HCEC 1CT (cell line): ENCODE results near the gene DAPP1.
"Not testable (repeated sequence)": the region's sequence is repeated elsewhere in the genome, so short reads cannot be mapped to it uniquely, and the experiment has no call there.

Experiments used
- DNase-seq: peaks from one replicate; pipeline ENCODE4 v3.0.0-alpha.2; 2017

DAPP1 gene

GRCh38 chr4:99816545-99817308, at the start of gene DAPP1:
DAPP1 (plus strand) TSS chr4:99816827; CDS start chr4:99816914, 87 bp downstream.
- no peak for DNase-seq

- not testable (repeated sequence) for DNase-seq
Measured at GRCh38 chr4:99770842-99771241, 45.8 kb upstream of the DAPP1 start.

GRCh38 chr4:99783940-99784339, 32.7 kb upstream of the DAPP1 start:
- peak; percentile 7 for DNase-seq

GRCh38 chr4:99784842-99785241, 31.8 kb upstream of the DAPP1 start:
- DNase-seq: no peak

- no peak for DNase-seq
Measured at GRCh38 chr4:99790796-99791617, 25.6 kb upstream of the DAPP1 start.

GRCh38 chr4:99800332-99801004, 16.2 kb upstream of the DAPP1 start:
- DNase-seq: no peak

GRCh38 chr4:99801005-99801699, 15.5 kb upstream of the DAPP1 start:
- DNase-seq: no peak

- no peak for DNase-seq
Measured at GRCh38 chr4:99803566-99804101, 13.0 kb upstream of the DAPP1 start.

GRCh38 chr4:99806545-99806944, 10.1 kb upstream of the DAPP1 start:
- no peak for DNase-seq

- DNase-seq: no peak
Measured at GRCh38 chr4:99807666-99808065, 9.0 kb upstream of the DAPP1 start.

GRCh38 chr4:99808260-99808857, 8.3 kb upstream of the DAPP1 start:
- peak; percentile 15 for DNase-seq

GRCh38 chr4:99809326-99809725, 7.3 kb upstream of the DAPP1 start:
- DNase-seq: no peak

GRCh38 chr4:99810536-99810935, 6.1 kb upstream of the DAPP1 start:
- no peak for DNase-seq

GRCh38 chr4:99811117-99811516, 5.5 kb upstream of the DAPP1 start:
- no peak for DNase-seq

GRCh38 chr4:99811850-99812249, 4.8 kb upstream of the DAPP1 start:
- no peak for DNase-seq

- DNase-seq: peak; percentile 19
Measured at GRCh38 chr4:99815597-99816011, 1.0 kb upstream of the DAPP1 start.

GRCh38 chr4:99817309-99817890, 773 bp downstream of the DAPP1 start:
- DNase-seq: no peak

- DNase-seq: no peak
Measured at GRCh38 chr4:99818661-99819060, 2.0 kb downstream of the DAPP1 start.

- no peak for DNase-seq
Measured at GRCh38 chr4:99821918-99822503, 5.4 kb downstream of the DAPP1 start.

GRCh38 chr4:99822734-99823133, 6.1 kb downstream of the DAPP1 start:
- DNase-seq: no peak

GRCh38 chr4:99824070-99824599, 7.5 kb downstream of the DAPP1 start:
- DNase-seq: no peak
